ENCODE measurements around the gene APOA4. TPM values are rescaled to one million over a fixed set of nuclear protein-coding genes. Genes with fewer than 3 reads are reported as not detected.

Gene APOA4
- total and polyA plus RNA-seq, 9 of the 15 experiments (the other 6 are each of a cell fraction or from before 2014, with no cell fraction given), result 0.07 TPM; not detected in 8

DNA sequence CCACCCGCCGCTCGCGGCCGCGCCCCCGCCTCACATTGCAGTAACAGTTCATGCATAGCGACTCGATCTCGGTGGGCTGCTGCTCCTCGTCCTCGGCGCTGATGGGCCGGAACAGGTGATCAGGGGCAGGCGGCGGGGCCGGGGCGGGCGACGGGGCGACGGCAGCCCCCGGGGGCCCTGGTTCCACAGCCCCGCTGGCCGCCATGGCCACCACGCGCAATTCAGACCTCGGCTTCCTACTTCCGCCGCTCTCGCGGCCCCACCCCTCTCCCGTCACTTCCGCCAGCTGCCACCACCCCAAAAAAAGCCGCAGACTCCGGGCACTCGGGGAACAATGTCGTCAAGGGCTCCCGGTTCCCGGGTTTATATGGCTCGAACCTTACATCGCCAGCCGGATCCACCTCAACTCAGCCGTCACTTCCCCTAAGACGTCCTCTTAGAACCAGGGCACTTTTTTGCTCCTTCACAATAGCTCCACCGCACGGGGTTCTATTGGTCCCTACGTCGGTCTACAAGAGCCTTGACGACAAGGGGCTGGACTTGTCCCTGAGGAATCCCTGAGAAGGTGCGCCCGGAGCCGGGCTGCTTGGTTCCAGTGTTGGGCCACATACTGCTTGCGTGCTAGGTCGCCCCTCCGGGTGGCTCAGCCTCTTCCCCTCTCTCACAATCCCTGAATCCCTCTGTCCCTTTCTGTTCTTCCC, 35.2 kb downstream of the APOA4 start, which contains the start of gene ZPR1 (continued):
- TF ChIP-seq, protein P1, sequence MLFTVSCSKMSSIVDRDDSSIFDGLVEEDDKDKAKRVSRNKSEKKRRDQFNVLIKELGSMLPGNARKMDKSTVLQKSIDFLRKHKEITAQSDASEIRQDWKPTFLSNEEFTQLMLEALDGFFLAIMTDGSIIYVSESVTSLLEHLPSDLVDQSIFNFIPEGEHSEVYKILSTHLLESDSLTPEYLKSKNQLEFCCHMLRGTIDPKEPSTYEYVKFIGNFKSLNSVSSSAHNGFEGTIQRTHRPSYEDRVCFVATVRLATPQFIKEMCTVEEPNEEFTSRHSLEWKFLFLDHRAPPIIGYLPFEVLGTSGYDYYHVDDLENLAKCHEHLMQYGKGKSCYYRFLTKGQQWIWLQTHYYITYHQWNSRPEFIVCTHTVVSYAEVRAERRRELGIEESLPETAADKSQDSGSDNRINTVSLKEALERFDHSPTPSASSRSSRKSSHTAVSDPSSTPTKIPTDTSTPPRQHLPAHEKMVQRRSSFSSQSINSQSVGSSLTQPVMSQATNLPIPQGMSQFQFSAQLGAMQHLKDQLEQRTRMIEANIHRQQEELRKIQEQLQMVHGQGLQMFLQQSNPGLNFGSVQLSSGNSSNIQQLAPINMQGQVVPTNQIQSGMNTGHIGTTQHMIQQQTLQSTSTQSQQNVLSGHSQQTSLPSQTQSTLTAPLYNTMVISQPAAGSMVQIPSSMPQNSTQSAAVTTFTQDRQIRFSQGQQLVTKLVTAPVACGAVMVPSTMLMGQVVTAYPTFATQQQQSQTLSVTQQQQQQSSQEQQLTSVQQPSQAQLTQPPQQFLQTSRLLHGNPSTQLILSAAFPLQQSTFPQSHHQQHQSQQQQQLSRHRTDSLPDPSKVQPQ (CRISPR knock-in tag; IDR thresholded peaks at IDR 0.05; ENCODE audit: borderline replicate concordance), result no peak
- TF ChIP-seq POLR2H (tag; IDR thresholded peaks at IDR 0.05; ENCODE audit: low read depth), result no peak; the same call in 1 of the 2 replicates
- TF ChIP-seq, protein P2, sequence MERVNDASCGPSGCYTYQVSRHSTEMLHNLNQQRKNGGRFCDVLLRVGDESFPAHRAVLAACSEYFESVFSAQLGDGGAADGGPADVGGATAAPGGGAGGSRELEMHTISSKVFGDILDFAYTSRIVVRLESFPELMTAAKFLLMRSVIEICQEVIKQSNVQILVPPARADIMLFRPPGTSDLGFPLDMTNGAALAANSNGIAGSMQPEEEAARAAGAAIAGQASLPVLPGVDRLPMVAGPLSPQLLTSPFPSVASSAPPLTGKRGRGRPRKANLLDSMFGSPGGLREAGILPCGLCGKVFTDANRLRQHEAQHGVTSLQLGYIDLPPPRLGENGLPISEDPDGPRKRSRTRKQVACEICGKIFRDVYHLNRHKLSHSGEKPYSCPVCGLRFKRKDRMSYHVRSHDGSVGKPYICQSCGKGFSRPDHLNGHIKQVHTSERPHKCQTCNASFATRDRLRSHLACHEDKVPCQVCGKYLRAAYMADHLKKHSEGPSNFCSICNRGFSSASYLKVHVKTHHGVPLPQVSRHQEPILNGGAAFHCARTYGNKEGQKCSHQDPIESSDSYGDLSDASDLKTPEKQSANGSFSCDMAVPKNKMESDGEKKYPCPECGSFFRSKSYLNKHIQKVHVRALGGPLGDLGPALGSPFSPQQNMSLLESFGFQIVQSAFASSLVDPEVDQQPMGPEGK (CRISPR knock-in tag; IDR thresholded peaks at IDR 0.05; ENCODE audit: borderline replicate concordance), result no peak
- TF ChIP-seq RFX1 (IDR thresholded peaks at IDR 0.05), result peak; percentile 32; the same call in 1 of the 2 replicates
- TF ChIP-seq SAFB (IDR thresholded peaks at IDR 0.05; ENCODE audit: borderline replicate concordance, low read depth, low read length), result no peak
- no peak for TF ChIP-seq TAL1 (IDR thresholded peaks at IDR 0.05)
- TF ChIP-seq SRSF1 (IDR thresholded peaks at IDR 0.05; ENCODE audit: low read depth, low read length), result no peak
- TF ChIP-seq KDM2B (CRISPR knock-in tag; IDR thresholded peaks at IDR 0.05), result no peak
- TF ChIP-seq ZNF311 (CRISPR knock-in tag; IDR thresholded peaks at IDR 0.05), result no peak
- no peak for TF ChIP-seq ZNF263 (CRISPR knock-in tag; IDR thresholded peaks at IDR 0.05; ENCODE audit: borderline replicate concordance)
- no peak for TF ChIP-seq MCM2 (IDR thresholded peaks at IDR 0.05; ENCODE audit: low read depth)
- TF ChIP-seq NCOA4 (IDR thresholded peaks at IDR 0.05; ENCODE audit: partially characterized antibody), result no peak
- TF ChIP-seq, protein P3, sequence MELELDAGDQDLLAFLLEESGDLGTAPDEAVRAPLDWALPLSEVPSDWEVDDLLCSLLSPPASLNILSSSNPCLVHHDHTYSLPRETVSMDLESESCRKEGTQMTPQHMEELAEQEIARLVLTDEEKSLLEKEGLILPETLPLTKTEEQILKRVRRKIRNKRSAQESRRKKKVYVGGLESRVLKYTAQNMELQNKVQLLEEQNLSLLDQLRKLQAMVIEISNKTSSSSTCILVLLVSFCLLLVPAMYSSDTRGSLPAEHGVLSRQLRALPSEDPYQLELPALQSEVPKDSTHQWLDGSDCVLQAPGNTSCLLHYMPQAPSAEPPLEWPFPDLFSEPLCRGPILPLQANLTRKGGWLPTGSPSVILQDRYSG (tag; conservative IDR thresholded peaks at IDR 0.05; ENCODE audit: low read depth), result no peak
- no peak for TF ChIP-seq ZNF561 (CRISPR knock-in tag; conservative IDR thresholded peaks at IDR 0.05)
- TF ChIP-seq ZKSCAN3 (CRISPR knock-in tag; IDR thresholded peaks at IDR 0.05), result no peak
- no peak for TF ChIP-seq ZBTB17 (CRISPR knock-in tag; IDR thresholded peaks at IDR 0.05)
- TF ChIP-seq CHD1 (IDR thresholded peaks at IDR 0.05; ENCODE audit: low read length), result no peak
- TF ChIP-seq HSF4 (CRISPR knock-in tag; IDR thresholded peaks at IDR 0.05; ENCODE audit: borderline replicate concordance), result no peak
- TF ChIP-seq TCF7L2 (IDR thresholded peaks at IDR 0.05; ENCODE audit: low read depth, low read length), result no peak
- no peak for TF ChIP-seq ILF3 (IDR thresholded peaks at IDR 0.05; ENCODE audit: borderline replicate concordance)
- TF ChIP-seq ARNT (IDR thresholded peaks at IDR 0.05), result no peak
- TF ChIP-seq NR2F6 (CRISPR knock-in tag; IDR thresholded peaks at IDR 0.05), result no peak
